ENCODE results near the gene ASB4.

- TF ChIP-seq CTCF (IDR thresholded peaks at IDR 0.05 in 8 of 11, conservative IDR thresholded peaks at IDR 0.05 in 3 of 11) (no peak), POLR2A (IDR thresholded peaks at IDR 0.05) (no peak), POLR2AphosphoS5 (IDR thresholded peaks at IDR 0.05) (peak in 1 of 3 donors; percentile 87)
These were observed 103.3 kb downstream of the ASB4 start for GRCh38 chr7:95589031-95589430.

Measured in spleen (tissue), 7 donors.